ENCODE data around the gene CRYGS. TPM values are rescaled to one million over a fixed set of nuclear protein-coding genes. Genes with fewer than 3 reads are reported as not detected.

The CRYGS gene
- polyA plus RNA-seq, 1 of the 3 experiments (the other 2 are of a cell fraction), result 2.1 TPM

DNA sequence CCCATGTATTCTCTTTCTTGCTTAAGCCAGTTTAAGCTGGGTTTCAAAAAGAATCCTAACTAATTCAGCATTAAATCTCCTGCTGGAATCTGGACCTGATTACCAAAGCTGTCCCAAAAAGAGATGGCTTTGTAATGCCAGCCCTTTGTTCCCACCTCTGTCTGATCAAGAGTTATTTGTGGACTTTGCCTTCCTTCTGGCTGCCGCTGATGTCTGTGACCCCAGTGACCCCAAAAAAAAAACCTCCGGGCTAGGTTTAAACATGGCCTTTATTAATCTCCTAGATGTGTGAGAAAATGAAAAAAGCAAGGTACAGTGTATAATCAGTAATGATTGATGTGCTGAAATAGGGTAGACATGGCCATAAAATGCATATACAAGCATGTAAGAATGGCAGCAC lies 20.7 kb downstream of the CRYGS start:
- H3K27me3 ChIP-seq (ENCODE audit: insufficient read depth), result no peaks in the 10 kb centered on the region; the same call in 1 of the 2 replicates
- H3K36me3 ChIP-seq (replicated peaks in 1 of 2; ENCODE audit: control insufficient read depth in 1 of 2, insufficient read depth in 2 of 2, low read length in 1 of 2), result no peaks in the 10 kb centered on the region
- no peaks in the 10 kb centered on the region for H4K20me1 ChIP-seq (ENCODE audit: insufficient read depth)
- no peak overlapping the region for H2AFZ ChIP-seq (ENCODE audit: low read depth)
- no peaks in the 10 kb centered on the region for H3K79me2 ChIP-seq (ENCODE audit: insufficient read depth)
- no peak overlapping the region for H3K4me3 ChIP-seq (ENCODE audit: low read depth in 2 of 2, low read length in 1 of 2)
- ChIA-PET POLR2A (no interaction called here), CTCF (no interaction called here)
- no peak for DNase-seq
- H3K9me2 ChIP-seq, result no peaks in the 10 kb centered on the region
- no peak overlapping the region for H3K4me2 ChIP-seq
- 59% methylated on average over 2 of the region's 2 CpGs for WGBS (ENCODE audit: low lambda C conversion rate)
- H3K4me1 ChIP-seq (ENCODE audit: control insufficient read depth in 1 of 2, insufficient read depth in 2 of 2, low read depth in 1 of 2, low read length in 1 of 2), result no peaks in the 10 kb centered on the region; a peak in 1 of 4 replicates
- no peaks in the 10 kb centered on the region for H3K9me3 ChIP-seq
- no peak overlapping the region for H3K27ac ChIP-seq (ENCODE audit: low read depth in 2 of 2, low read length in 1 of 2)
- TF ChIP-seq SIN3A (IDR thresholded peaks at IDR 0.05; ENCODE audit: borderline replicate concordance, low read depth, low read length), result no peak
- TF ChIP-seq, protein P1, sequence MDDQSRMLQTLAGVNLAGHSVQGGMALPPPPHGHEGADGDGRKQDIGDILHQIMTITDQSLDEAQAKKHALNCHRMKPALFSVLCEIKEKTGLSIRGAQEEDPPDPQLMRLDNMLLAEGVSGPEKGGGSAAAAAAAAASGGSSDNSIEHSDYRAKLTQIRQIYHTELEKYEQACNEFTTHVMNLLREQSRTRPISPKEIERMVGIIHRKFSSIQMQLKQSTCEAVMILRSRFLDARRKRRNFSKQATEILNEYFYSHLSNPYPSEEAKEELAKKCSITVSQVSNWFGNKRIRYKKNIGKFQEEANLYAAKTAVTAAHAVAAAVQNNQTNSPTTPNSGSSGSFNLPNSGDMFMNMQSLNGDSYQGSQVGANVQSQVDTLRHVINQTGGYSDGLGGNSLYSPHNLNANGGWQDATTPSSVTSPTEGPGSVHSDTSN (IDR thresholded peaks at IDR 0.05), result no peak
- no peak for TF ChIP-seq RXRA (IDR thresholded peaks at IDR 0.05; ENCODE audit: borderline replicate concordance, low read depth)
- H3F3A ChIP-seq (replicated peaks; ENCODE audit: insufficient read depth), result no peaks in the 10 kb centered on the region
- H3K9ac ChIP-seq, result no peak overlapping the region

DNA sequence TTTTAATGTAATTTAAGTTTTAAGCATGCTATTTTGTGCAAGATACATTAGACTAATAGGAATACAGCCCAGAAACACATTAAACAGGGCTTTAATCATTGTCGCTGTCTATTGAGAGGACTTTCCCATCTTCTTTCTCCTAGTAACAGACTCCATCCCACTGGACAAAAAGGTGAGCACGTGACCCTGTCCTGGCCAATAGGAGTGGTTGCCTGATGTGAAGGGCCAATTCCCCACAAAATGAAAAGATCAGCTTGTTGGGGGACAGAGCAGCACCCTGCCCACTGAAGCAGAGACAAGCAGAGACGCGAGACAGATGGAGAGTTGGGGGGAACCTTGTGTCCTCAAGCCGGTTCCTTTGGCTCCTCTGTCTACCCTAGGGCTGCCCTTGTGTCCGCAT lies 21.2 kb downstream of the CRYGS start:
- Histone ChIP-seq H2AFZ (ENCODE audit: low read depth) (no peak overlapping the region), H4K20me1 (ENCODE audit: insufficient read depth) (no peaks in the 10 kb centered on the region), H3K9ac (no peak overlapping the region), H3K4me1 (ENCODE audit: control insufficient read depth in 1 of 2, insufficient read depth in 2 of 2, low read depth in 1 of 2, low read length in 1 of 2) (no peaks in the 10 kb centered on the region; a peak in 1 of 4 replicates), H3K27ac (ENCODE audit: low read depth in 2 of 2, low read length in 1 of 2) (no peak overlapping the region), H3F3A (replicated peaks; ENCODE audit: insufficient read depth) (no peaks in the 10 kb centered on the region), H3K4me3 (ENCODE audit: low read depth in 2 of 2, low read length in 1 of 2) (no peak overlapping the region), H3K9me2 (no peaks in the 10 kb centered on the region), H3K4me2 (no peak overlapping the region), H3K79me2 (ENCODE audit: insufficient read depth) (no peaks in the 10 kb centered on the region), H3K9me3 (no peaks in the 10 kb centered on the region), H3K27me3 (ENCODE audit: insufficient read depth) (no peaks in the 10 kb centered on the region; the same call in 1 of the 2 replicates), H3K36me3 (replicated peaks in 1 of 2; ENCODE audit: control insufficient read depth in 1 of 2, insufficient read depth in 2 of 2, low read length in 1 of 2) (no peaks in the 10 kb centered on the region)
- POLR2A ChIA-PET, result no interaction called here
- DNase-seq, result no peak
- TF ChIP-seq SMC3 (IDR thresholded peaks at IDR 0.05; ENCODE audit: low read depth, low read length), result no peak
- no peak for TF ChIP-seq TAF1 (IDR thresholded peaks at IDR 0.05; ENCODE audit: borderline replicate concordance, low read depth, low read length)
- no peak for TF ChIP-seq EZH2phosphoT487 (IDR thresholded peaks at IDR 0.05; ENCODE audit: borderline replicate concordance, low read depth)
- TF ChIP-seq EP300 (IDR thresholded peaks at IDR 0.05; ENCODE audit: borderline replicate concordance in 1 of 2, low read depth in 1 of 2, low read length in 1 of 2), result no peak
- TF ChIP-seq GABPA (IDR thresholded peaks at IDR 0.05; ENCODE audit: low read depth), result no peak
- no peak for TF ChIP-seq ELF1 (IDR thresholded peaks at IDR 0.05)
- CTCF ChIA-PET, result no interaction called here
- WGBS (ENCODE audit: low lambda C conversion rate), result 72% methylated on average over 6 of the region's 6 CpGs

DNA sequence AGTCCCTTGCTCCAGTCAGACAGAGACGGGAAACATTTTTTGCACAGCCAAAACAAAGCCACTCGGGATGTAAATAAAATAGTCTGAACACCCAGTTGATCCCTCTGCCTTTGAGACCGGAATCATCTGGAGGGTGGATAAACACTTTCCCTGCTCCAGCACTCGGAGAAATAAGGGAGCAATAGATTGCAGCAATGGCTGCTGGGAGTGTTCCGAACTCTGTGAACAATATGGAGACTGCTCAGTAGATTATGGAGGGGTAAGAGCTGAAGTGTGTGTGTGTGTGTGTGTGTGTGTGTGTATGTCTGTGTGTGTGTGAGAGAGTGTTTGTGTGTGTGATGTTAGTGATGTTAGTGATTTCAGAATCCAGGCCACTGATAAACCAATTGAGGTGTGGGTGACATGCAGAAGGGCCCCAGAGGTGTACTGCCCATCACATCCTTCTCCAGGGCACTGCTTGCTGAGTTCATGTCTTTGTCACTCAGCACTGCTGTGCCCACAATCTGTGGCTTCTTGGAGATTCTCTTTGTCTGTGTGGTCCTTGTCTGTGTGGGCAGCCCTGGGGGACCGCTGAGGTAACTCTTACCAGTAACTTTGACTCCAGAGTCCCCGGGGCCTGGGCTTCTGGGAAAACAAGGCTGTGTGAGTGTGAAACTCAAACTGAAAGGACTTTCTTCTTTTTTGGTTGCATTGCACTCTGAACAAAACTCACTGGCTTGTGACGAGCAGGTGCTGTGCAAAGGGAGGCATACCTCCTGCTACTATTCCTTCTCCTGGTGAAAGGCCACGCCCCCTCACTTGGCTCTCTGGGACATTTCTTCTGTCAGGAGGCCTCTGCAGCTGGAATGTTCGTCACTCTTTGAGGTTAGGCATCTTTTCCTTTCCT lies 23.0 kb downstream of the CRYGS start:
- Histone ChIP-seq H3K27ac (ENCODE audit: low read depth in 2 of 2, low read length in 1 of 2) (no peak overlapping the region), H3K4me1 (ENCODE audit: control insufficient read depth in 1 of 2, insufficient read depth in 2 of 2, low read depth in 1 of 2, low read length in 1 of 2) (no peaks in the 10 kb centered on the region; a peak in 1 of 4 replicates), H3K9me3 (no peaks in the 10 kb centered on the region), H3K4me2 (no peak overlapping the region), H3K9me2 (no peaks in the 10 kb centered on the region), H3K4me3 (ENCODE audit: low read depth in 2 of 2, low read length in 1 of 2) (no peak overlapping the region), H2AFZ (ENCODE audit: low read depth) (no peak overlapping the region), H3K79me2 (ENCODE audit: insufficient read depth) (no peaks in the 10 kb centered on the region), H3K9ac (no peak overlapping the region), H3K36me3 (replicated peaks in 1 of 2; ENCODE audit: control insufficient read depth in 1 of 2, insufficient read depth in 2 of 2, low read length in 1 of 2) (no peaks in the 10 kb centered on the region), H3F3A (replicated peaks; ENCODE audit: insufficient read depth) (no peaks in the 10 kb centered on the region), H3K27me3 (ENCODE audit: insufficient read depth) (no peaks in the 10 kb centered on the region; the same call in 1 of the 2 replicates), H4K20me1 (ENCODE audit: insufficient read depth) (no peaks in the 10 kb centered on the region)
- no peak for DNase-seq
- 55% methylated on average over 9 of the region's 10 CpGs for WGBS (ENCODE audit: low lambda C conversion rate)
- POLR2A ChIA-PET, result no interaction called here
- CTCF ChIA-PET, result interaction anchor here (1.2 kb wide), 1 partner anchor 19 kb away, joined by 4 read pairs; no protein-coding TSS in a partner anchor
- no peak for TF ChIP-seq EP300 (IDR thresholded peaks at IDR 0.05; ENCODE audit: borderline replicate concordance in 1 of 2, low read depth in 1 of 2, low read length in 1 of 2)
- TF ChIP-seq YY1 (IDR thresholded peaks at IDR 0.05; ENCODE audit: low read depth), result no peak
- no peak for TF ChIP-seq RAD21 (IDR thresholded peaks at IDR 0.05; ENCODE audit: low read length)
- TF ChIP-seq TCF12 (IDR thresholded peaks at IDR 0.05), result no peak
- no peak for TF ChIP-seq TAF1 (IDR thresholded peaks at IDR 0.05; ENCODE audit: borderline replicate concordance, low read depth, low read length)
- no peak for TF ChIP-seq GABPA (IDR thresholded peaks at IDR 0.05; ENCODE audit: low read depth)
- TF ChIP-seq RCOR1 (IDR thresholded peaks at IDR 0.05; ENCODE audit: low read length), result no peak
- no peak for TF ChIP-seq MAX (IDR thresholded peaks at IDR 0.05; ENCODE audit: low read depth)
- TF ChIP-seq, protein P2, sequence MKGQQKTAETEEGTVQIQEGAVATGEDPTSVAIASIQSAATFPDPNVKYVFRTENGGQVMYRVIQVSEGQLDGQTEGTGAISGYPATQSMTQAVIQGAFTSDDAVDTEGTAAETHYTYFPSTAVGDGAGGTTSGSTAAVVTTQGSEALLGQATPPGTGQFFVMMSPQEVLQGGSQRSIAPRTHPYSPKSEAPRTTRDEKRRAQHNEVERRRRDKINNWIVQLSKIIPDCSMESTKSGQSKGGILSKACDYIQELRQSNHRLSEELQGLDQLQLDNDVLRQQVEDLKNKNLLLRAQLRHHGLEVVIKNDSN (IDR thresholded peaks at IDR 0.05; ENCODE audit: borderline replicate concordance, low read depth), result no peak
- no peak for TF ChIP-seq RFX5 (IDR thresholded peaks at IDR 0.05; ENCODE audit: low read length)
- no peak for TF ChIP-seq EZH2phosphoT487 (IDR thresholded peaks at IDR 0.05; ENCODE audit: borderline replicate concordance, low read depth)
- TF ChIP-seq NRF1 (IDR thresholded peaks at IDR 0.05; ENCODE audit: low read depth, low read length), result no peak
- no peak for TF ChIP-seq CTCF (IDR thresholded peaks at IDR 0.05)
